Lower leg skin (tissue), 4 donors: ENCODE measurements around the gene ALX3. TPM values are rescaled to one million over a fixed set of nuclear protein-coding genes. Genes with fewer than 3 reads are reported as not detected.

ENCODE experiments used
- DNase-seq, 2 donors: peaks; one replicate each; pipeline ENCODE4 v3.0.0-alpha.2; 2019; ENCODE audit warnings: low spot score in 2 of 2
- H3K4me3 ChIP-seq: fragments of 200-600 bp; sonication (generic); 2 replicates; pipeline ENCODE4 v1.5.1; 2017; ENCODE audit warnings: mild to moderate bottlenecking, low read depth; ENCODE audit not compliant: poor library complexity, severe bottlenecking
- POLR2A ChIP-seq, 2 donors: fragments of 450-650 bp; IDR thresholded peaks; one replicate each; pipeline ENCODE4 v1.6.1; 2016 to 2017; ENCODE audit warnings: antibody characterized with exemption in 2 of 2, mild to moderate bottlenecking in 1 of 2, moderate library complexity in 1 of 2
- WGBS, 2 donors: methylation state at CpG; one replicate each; pipeline ENCODE4 v1.1.5; 2018; 5-methylcytosine and 5-hydroxymethylcytosine counted together
- intact Hi-C: fragments of 100-400 bp; cut with DNase I; formaldehyde crosslinking; loops from one replicate; pipeline ENCODE4 v1.15.0; 2023; ENCODE audit warnings: low total_unique reads
- total RNA-seq, 4 donors: library from RNA; depleted of rRNA; stranded (reverse); fragments of >200 nt; gene quantifications; one replicate each; pipeline ENCODE4 v1.1.0, GENCODE V29; 2016
- TF ChIP-seq, protein P1 (sequence below), 3 donors: fragments of 450-650 bp; IDR thresholded peaks; one replicate each; pipeline ENCODE4 v1.5.1; 2016; ENCODE audit warnings: antibody characterized with exemption in 3 of 3, mild to moderate bottlenecking in 3 of 3, moderate library complexity in 2 of 3

ALX3 gene
- total RNA-seq, 4 donors from 2014 or later: 0.52 TPM; not detected in 3

DNA sequence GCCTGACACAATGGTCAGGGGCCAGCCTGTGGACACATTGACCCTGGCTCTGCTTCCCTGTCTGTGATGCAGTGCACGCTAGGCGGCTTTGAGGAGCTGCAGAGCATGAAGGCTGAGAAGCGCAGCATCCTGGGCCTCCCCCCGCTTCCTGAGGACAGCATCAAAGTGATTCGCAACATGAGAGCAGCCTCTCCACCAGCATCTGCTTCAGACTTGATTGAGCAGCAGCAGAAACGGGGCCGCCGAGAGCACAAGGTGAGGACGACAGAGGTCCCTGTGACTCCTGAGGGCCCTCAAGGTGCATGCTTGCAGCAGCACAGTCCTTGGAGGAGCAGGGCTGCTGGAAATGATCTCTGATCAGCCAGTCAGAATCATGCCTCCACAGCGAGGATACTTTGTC lies 27.5 kb downstream of the ALX3 start:
- no peak overlapping the region for H3K4me3 ChIP-seq
- DNase-seq: no peak
- TF ChIP-seq POLR2A (IDR thresholded peaks at IDR 0.05): no peak
- TF ChIP-seq, protein P1, sequence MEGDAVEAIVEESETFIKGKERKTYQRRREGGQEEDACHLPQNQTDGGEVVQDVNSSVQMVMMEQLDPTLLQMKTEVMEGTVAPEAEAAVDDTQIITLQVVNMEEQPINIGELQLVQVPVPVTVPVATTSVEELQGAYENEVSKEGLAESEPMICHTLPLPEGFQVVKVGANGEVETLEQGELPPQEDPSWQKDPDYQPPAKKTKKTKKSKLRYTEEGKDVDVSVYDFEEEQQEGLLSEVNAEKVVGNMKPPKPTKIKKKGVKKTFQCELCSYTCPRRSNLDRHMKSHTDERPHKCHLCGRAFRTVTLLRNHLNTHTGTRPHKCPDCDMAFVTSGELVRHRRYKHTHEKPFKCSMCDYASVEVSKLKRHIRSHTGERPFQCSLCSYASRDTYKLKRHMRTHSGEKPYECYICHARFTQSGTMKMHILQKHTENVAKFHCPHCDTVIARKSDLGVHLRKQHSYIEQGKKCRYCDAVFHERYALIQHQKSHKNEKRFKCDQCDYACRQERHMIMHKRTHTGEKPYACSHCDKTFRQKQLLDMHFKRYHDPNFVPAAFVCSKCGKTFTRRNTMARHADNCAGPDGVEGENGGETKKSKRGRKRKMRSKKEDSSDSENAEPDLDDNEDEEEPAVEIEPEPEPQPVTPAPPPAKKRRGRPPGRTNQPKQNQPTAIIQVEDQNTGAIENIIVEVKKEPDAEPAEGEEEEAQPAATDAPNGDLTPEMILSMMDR (IDR thresholded peaks at IDR 0.05): no peak
- 97% methylated on average over 10 of the region's 10 CpGs for WGBS, 2 donors
- intact Hi-C loops: no loop called here

DNA sequence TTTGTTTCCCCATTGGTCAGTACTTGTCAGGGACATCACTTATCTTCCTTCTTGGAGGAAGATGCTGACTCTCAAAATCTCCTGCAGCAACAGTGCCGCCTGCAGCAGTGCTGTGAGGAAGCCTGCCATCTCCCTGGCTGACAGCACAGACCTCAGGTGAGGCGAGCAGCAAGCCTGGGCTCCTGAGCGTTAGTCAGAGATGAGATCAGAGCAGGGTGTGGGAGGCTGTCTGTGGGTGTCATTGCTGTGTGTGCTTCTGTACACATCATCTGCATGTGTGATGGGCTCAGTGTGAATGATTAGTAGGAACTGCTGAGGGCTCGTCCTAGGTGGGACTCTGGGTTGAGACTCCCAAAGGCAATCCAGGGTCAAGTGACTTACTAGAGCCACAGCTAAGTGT lies 29.9 kb downstream of the ALX3 start:
- H3K4me3 ChIP-seq: no peak overlapping the region
- TF ChIP-seq, protein P1 (IDR thresholded peaks at IDR 0.05): no peak
- no peak for TF ChIP-seq POLR2A (IDR thresholded peaks at IDR 0.05)
- peak in 1 of 2 donors; percentile 40 for DNase-seq
- 85 to 86% methylated on average over 4 of the region's 4 CpGs for WGBS, 2 donors
- intact Hi-C loops: no loop called here

DNA sequence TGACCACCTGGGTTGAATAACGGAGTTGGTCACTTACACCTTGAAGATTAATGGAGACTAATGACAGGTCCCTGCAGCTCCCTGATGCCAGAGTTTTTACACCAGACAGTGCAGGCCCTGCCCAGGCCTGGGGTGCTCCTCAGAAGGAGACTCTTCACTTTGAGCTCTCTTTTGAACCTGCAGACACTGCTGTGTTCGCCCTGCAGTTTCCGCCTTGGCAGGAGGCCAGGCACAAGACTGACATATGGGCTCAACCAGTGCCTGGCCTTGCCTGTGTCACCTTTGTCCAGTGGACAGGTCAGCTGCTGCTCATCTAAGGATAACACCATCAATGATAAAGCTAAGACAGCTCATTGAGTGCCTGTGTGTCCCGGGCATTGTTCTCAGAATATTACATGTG lies 30.8 kb downstream of the ALX3 start:
- TF ChIP-seq, protein P1 (IDR thresholded peaks at IDR 0.05): no peak
- no peak for TF ChIP-seq POLR2A (IDR thresholded peaks at IDR 0.05)
- peak in 1 of 2 donors; percentile 58 for DNase-seq
- 91 to 93% methylated on average over 4 of the region's 4 CpGs for WGBS, 2 donors
- no peak overlapping the region for H3K4me3 ChIP-seq
- intact Hi-C loops: no loop called here

DNA sequence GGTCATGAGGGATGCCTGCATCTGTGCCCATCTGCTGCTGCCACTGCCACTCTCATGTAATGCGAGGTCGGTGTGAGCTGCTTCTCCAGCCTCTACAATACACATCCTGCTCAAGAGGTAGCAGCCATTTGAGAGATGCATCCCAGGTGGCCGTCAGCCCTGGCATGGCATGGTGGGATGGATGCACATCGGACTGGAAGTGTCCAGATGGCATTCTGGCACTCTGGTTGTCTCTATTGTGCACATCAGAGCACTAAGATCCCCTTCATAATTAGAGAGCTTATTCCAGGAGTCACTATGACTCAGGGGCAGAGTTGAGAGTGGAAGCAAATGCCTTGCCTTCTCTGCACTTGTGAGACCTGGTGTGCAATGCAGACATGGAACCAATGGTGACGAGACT lies 32.2 kb downstream of the ALX3 start:
- H3K4me3 ChIP-seq: no peak overlapping the region
- TF ChIP-seq POLR2A (IDR thresholded peaks at IDR 0.05): no peak
- TF ChIP-seq, protein P1 (IDR thresholded peaks at IDR 0.05): no peak
- DNase-seq: peak in 1 of 2 donors; percentile 52
- intact Hi-C loops: no loop called here
- 90 to 98% methylated on average over 5 of the region's 5 CpGs for WGBS, 2 donors

DNA sequence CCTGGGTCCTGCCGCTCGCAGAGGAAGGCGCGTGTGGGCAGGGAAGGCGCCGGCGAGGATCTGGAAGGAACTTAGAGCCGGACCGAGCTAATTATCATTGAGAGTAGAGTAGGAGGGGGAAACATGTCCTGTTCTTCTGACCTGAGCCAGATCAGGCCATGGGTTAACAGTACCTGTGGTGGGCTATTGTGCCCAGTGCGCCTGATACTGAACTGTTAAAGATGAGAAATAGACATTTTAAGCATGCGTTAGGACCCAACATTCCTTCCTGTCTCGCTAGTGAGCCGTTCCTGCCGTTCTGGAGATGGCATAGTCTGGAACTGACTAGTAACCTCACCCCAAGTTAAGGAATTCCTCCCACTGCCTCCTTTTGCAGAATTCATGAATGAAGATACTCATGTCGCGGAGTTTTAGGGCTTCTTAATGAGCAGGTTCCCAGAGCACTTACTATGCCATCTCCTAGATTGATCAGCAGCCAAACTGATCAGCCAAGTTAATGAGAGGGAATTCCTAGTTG lies 35.2 kb downstream of the ALX3 start:
- no peak for DNase-seq
- H3K4me3 ChIP-seq: peak overlapping the region; percentile 100
- 5 to 6% methylated on average over 14 to 15 of the region's 16 CpGs for WGBS, 2 donors
- no peak for TF ChIP-seq POLR2A (IDR thresholded peaks at IDR 0.05)
- TF ChIP-seq, protein P1 (IDR thresholded peaks at IDR 0.05): no peak
- intact Hi-C loops: no loop called here
